Measurements from ENCODE around the gene SDK1. TPM values are rescaled to one million over a fixed set of nuclear protein-coding genes. Genes with fewer than 3 reads are reported as not detected.

SDK1 gene
- total and polyA plus RNA-seq, 2 donors (not counting 3 experiments of a cell fraction or from before 2014, with no cell fraction given) = 1.6 to 3.9 TPM

GRCh38 chr7:3426064-3426463 lies 125.0 kb downstream of the SDK1 start:
- TF ChIP-seq MYC (IDR thresholded peaks at IDR 0.05; ENCODE audit: low read depth, low read length) (no peak), JUN (IDR thresholded peaks at IDR 0.05; ENCODE audit: borderline replicate concordance, insufficient read depth, insufficient read length, low read depth) (no peak), FOS (IDR thresholded peaks at IDR 0.05; ENCODE audit: borderline replicate concordance, insufficient read depth, low read length) (no peak), GATA2 (IDR thresholded peaks at IDR 0.05; ENCODE audit: insufficient read depth, insufficient read length, low read depth, low read length) (no peak), POLR2A (IDR thresholded peaks at IDR 0.05; ENCODE audit: low read depth, low read length) (no peak), CTCF (IDR thresholded peaks at IDR 0.05; ENCODE audit: extremely low read depth in 1 of 2, insufficient read depth in 1 of 2, low read depth in 1 of 2, low read length in 2 of 2) (no peak), MAX (IDR thresholded peaks at IDR 0.05; ENCODE audit: insufficient read depth, insufficient read length) (no peak), EZH2 (IDR thresholded peaks at IDR 0.05; ENCODE audit: borderline replicate concordance, low read depth, low read length, severe bottlenecking) (no peak), POLR2AphosphoS5 (IDR thresholded peaks at IDR 0.05; ENCODE audit: insufficient read depth, low read depth, low read length) (no peak)
- intact Hi-C loops (cut with micrococcal nuclease) (no loop called here), dilution Hi-C loops (cut with MboI; ENCODE audit: extremely low pct_ligation_motif_present, low sequenced_read_pairs) (no loop called here)
- H3K36me3 ChIP-seq (ENCODE audit: control insufficient read depth in 2 of 2, extremely low read depth in 1 of 2, insufficient read depth in 2 of 2, low read length in 2 of 2) = no peaks in the 10 kb centered on the region
- CTCF ChIA-PET = no interaction called here
- no peaks in the 10 kb centered on the region for H3K27me3 ChIP-seq (ENCODE audit: control insufficient read depth in 2 of 2, insufficient read depth in 2 of 2, low read length in 2 of 2)
- no peaks in the 10 kb centered on the region for H3K79me2 ChIP-seq (ENCODE audit: control insufficient read depth, insufficient read depth, low read length)
- H3K9ac ChIP-seq (replicated peaks; ENCODE audit: extremely low read depth, insufficient read depth, low read length) = no peak overlapping the region
- H2AFZ ChIP-seq (ENCODE audit: low read depth, low read length) = no peak overlapping the region
- H3K9me3 ChIP-seq (replicated peaks; ENCODE audit: control insufficient read depth, insufficient read depth, low read length) = no peaks in the 10 kb centered on the region
- no peaks in the 10 kb centered on the region for H3K4me1 ChIP-seq (ENCODE audit: control insufficient read depth, extremely low read depth, insufficient read depth, low read length)
- BruUV-seq (replicated peaks) = no TSS peak
- H3K4me3 ChIP-seq (replicated peaks in 1 of 3; ENCODE audit: insufficient read depth in 1 of 3, low read depth in 1 of 3, low read length in 3 of 3) = no peak overlapping the region
- no peaks in the 10 kb centered on the region for H3K9me1 ChIP-seq (replicated peaks; ENCODE audit: control insufficient read depth, extremely low read depth, insufficient read depth, low read length)
- DNase-seq (ENCODE audit: low read depth, low spot score) = no peak
- H3K4me2 ChIP-seq (ENCODE audit: insufficient read depth, low read length) = no peak overlapping the region
- H4K20me1 ChIP-seq (replicated peaks; ENCODE audit: control insufficient read depth, extremely low read depth, insufficient read depth, low read length) = no peaks in the 10 kb centered on the region
- no peak for FAIRE-seq
- POLR2A ChIA-PET = no interaction called here
- no peak overlapping the region for H3K27ac ChIP-seq (ENCODE audit: insufficient read depth, low read depth, low read length)

Data from endothelial cell of umbilical vein (primary cell).